GM12892 (cell line): ENCODE data around the gene EPHB1.
"Not testable (repeated sequence)": the region's sequence is repeated elsewhere in the genome, so short reads cannot be mapped to it uniquely, and the experiment has no call there.

Experiments
- DNase-seq: peaks from one replicate; pipeline ENCODE4 v3.0.0; 2011; ENCODE audit not compliant: insufficient read length
- FAIRE-seq: peaks from 2 replicates; lab custom pipeline; 2011; peaks lifted over from hg19 to GRCh38; lab: Jason Lieb, UNC
- POLR2A ChIP-seq: IDR thresholded peaks from 2 replicates; pipeline ENCODE4 v1.6.1; 2011; ENCODE audit warnings: low read depth, low read length, control low read depth
- POLR2AphosphoS5 ChIP-seq: IDR thresholded peaks from 2 replicates; pipeline ENCODE4 v1.6.1; 2011; ENCODE audit warnings: low read depth, low read length, control low read depth
- TAF1 ChIP-seq: IDR thresholded peaks from 2 replicates; pipeline ENCODE4 v1.6.1; 2011; ENCODE audit warnings: low read depth, mild to moderate bottlenecking, control low read depth, low read length, borderline replicate concordance

The EPHB1 gene

GRCh38 chr3:135033737-135034136 lies 238.7 kb downstream of the EPHB1 start:
- TF ChIP-seq POLR2AphosphoS5 (no peak), TAF1 (no peak), POLR2A (no peak)
- FAIRE-seq (no peak), DNase-seq (no peak)

- no peak for TF ChIP-seq POLR2A
- no peak for TF ChIP-seq POLR2AphosphoS5
- no peak for TF ChIP-seq TAF1
- DNase-seq (no peak), FAIRE-seq (no peak)
Measured at GRCh38 chr3:135034291-135034768, 239.3 kb downstream of the EPHB1 start.

DNA sequence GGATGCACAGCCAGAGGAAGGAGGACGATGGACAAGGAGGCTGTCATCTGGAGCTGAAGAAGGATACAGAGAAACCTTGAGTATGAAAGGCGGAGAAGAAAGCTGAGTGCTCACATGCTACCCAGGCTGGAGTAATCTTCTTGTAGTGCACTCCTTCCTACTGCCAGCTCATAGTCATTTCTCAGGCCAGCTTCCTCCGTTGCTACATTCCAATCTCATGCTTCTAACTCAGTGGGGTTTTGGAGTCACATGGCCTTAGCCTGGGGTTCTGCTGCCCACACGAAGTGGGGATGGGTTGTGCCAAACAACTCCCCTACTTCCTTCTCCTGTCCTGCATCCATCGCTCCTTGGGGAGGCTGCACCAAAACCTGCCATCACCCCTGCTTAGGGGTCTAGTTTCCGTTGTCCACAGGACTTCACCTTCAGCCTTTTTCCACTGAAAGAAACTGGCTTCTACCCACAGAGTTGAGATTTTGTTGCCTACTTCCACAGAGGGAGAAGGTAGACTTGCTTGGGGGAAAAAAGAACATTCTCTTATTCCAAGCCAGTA lies 239.9 kb downstream of the EPHB1 start:
- FAIRE-seq (no peak), DNase-seq (no peak)
- TF ChIP-seq POLR2AphosphoS5 (no peak), TAF1 (no peak), POLR2A (no peak)

DNA sequence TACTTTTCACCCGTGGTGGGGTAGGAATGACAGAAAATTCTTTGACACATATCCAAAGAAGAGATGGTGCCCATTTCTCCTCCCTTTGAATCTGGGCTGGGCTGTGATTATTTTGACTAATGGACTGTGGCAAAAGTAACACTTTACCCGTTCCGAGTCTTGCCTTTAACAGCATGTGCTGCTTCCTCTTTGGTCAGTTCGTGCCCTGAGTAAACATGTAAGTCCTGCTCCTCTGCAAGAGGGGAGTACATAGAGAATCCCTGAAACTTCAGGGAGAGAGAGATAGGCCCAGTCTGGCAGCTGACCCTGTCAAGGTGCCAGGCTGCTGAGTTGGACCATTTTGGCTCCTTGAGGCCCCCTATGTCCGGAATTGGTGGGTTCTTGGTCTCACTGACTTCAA lies 243.1 kb downstream of the EPHB1 start:
- TF ChIP-seq POLR2A (no peak), POLR2AphosphoS5 (no peak), TAF1 (no peak)
- FAIRE-seq, result no peak
- DNase-seq, result no peak

- not testable (repeated sequence) for FAIRE-seq, DNase-seq
Measured at GRCh38 chr3:135039536-135039935, 244.5 kb downstream of the EPHB1 start.

DNA sequence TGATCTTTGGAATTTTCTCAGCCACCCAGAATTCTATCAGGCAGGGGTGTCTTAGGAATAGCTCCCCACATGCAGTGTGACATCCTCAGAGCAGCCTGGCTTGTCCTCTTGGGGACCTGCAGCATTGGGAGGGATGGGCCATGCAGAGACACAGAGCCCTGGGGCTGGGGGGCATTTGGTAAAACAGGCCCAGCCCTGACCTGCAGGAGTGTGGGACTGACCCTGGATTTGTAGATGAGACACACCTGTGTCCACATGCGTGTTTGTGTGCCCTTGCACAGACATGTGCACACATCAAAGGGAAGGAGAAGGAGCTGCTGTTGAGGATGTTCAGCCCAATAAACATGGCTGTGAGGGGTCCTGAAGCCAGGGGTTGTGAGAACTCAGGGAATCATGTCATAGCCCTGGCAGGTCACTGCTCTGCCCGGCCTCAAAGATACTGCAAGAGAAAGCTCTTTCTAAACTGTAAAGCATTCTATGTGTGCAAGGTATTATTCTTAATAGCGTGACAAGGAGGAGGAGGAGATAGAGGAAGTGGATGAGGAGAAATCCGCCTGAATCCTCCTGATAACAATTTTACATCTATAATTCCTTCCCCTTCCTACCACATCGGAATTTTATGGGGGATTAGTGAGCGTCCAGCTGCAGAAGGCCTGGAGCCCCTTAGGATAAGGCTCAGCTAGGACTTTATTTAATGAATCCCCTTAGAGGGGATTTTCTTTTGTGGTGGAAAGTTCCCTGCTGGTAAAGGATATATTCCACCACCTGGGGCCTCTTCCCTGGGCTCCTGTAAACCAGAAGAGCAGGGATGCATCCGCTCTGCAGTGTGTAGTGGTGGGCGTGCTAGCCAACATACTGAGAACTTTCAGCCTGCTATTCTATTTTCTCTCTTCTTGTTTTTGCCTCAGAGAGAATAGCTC lies 245.5 kb downstream of the EPHB1 start:
- no peak for FAIRE-seq
- TF ChIP-seq TAF1 (no peak), POLR2AphosphoS5 (no peak), POLR2A (no peak)

GRCh38 chr3:135041601-135042000 lies 246.5 kb downstream of the EPHB1 start:
- no peak for TF ChIP-seq POLR2A
- TF ChIP-seq TAF1, result no peak
- TF ChIP-seq POLR2AphosphoS5, result no peak
- no peak for DNase-seq
- FAIRE-seq, result no peak

More for the DNA sequence above, 245.5 kb downstream of the EPHB1 start:
- no peak for DNase-seq

GRCh38 chr3:135047061-135047460 lies 252.0 kb downstream of the EPHB1 start:
- FAIRE-seq, result no peak
- DNase-seq, result no peak
- TF ChIP-seq POLR2AphosphoS5 (no peak), TAF1 (no peak), POLR2A (no peak)

DNA sequence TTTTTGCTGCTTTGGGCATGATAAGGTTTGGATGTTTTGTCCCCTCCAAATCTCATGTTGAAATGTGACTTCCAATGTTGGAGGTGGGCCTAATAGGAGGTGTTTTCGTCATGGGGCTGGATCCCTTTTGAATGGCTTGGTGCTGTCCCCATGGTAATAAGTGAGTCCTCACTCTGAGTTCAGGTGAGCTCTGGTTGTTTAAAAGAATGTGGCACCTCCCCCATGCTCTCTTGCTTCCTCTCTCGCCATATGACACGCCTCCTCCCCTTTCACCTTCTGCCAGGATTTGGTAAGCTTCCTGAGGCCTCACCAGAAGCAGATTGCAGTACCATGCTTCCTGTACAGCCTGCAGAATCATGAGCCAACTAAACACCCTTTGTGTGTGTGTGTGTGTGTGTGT lies 255.5 kb downstream of the EPHB1 start:
- DNase-seq, result no peak
- FAIRE-seq, result no peak
- TF ChIP-seq POLR2AphosphoS5 (no peak), TAF1 (no peak), POLR2A (no peak)

- no peak for TF ChIP-seq TAF1
- TF ChIP-seq POLR2AphosphoS5, result no peak
- no peak for TF ChIP-seq POLR2A
- FAIRE-seq (no peak), DNase-seq (no peak)
Measured at GRCh38 chr3:135051409-135051973, 256.4 kb downstream of the EPHB1 start.

DNA sequence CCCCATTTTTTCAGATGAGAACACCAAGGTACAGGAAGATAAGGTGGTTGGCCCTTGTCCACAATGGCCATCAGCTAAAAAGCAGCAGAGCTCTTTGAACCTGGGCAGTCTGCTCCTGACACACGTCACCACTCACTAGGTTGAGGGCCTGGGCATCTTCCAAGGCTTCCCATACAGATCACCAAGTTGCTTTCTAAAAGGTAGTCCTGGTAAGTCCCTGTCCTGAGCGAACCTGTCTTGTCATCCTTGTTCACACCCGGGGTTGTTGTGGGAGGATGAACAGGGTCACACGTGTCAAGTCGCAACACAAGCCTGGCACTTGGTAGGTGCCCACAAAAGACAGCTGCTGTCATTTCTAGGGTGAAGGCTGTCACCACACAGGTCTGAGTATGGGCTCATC lies 260.4 kb downstream of the EPHB1 start:
- FAIRE-seq, result no peak
- no peak for DNase-seq
- TF ChIP-seq POLR2AphosphoS5 (no peak), TAF1 (no peak), POLR2A (no peak)
